Measurements from ENCODE around the gene SNX10.

GRCh38 chr7:26348234-26348851 is 56.7 kb downstream of the SNX10 start:
- no peak for TF ChIP-seq LEF1 (IDR thresholded peaks at IDR 0.05; ENCODE audit: borderline replicate concordance)
- TF ChIP-seq ARNT (IDR thresholded peaks at IDR 0.05), result no peak
- TF ChIP-seq PKNOX1 (IDR thresholded peaks at IDR 0.05), result no peak
- TF ChIP-seq SP1 (IDR thresholded peaks at IDR 0.05), result no peak
- TF ChIP-seq FOXA1 (IDR thresholded peaks at IDR 0.05), result no peak
- no peak for TF ChIP-seq SUZ12 (IDR thresholded peaks at IDR 0.05)

All from HEK293T (cell line).